SU-DHL-6 (cell line): Measurements from ENCODE around the gene EHHADH.

Experiments
- H2AFZ ChIP-seq: fragments of 200-600 bp; sonication (generic); 2 replicates; pipeline ENCODE4 v1.6.1; 2014; ENCODE audit warnings: low read depth, mild to moderate bottlenecking, moderate library complexity, mixed read lengths, antibody characterized with exemption, low read length; ENCODE audit not compliant: severe bottlenecking
- H3F3A ChIP-seq: fragments of 200-600 bp; shearing (Covaris generic); 2 replicates; pipeline ENCODE4 v1.6.0; 2016; ENCODE audit warnings: antibody characterized with exemption, mild to moderate bottlenecking; ENCODE audit not compliant: insufficient read depth
- H3K27ac ChIP-seq: fragments of 200-600 bp; sonication (generic); 2 replicates; pipeline ENCODE4 v1.5.1; 2016; ENCODE audit warnings: low read depth, mild to moderate bottlenecking, low read length, moderate library complexity, mixed read lengths
- H3K27me3 ChIP-seq: fragments of 200-600 bp; sonication (generic), shearing (Covaris generic); 2 replicates; pipeline ENCODE4 v1.6.0; 2014; ENCODE audit warnings: mild to moderate bottlenecking, low read length
- H3K36me3 ChIP-seq: fragments of 200-600 bp; sonication (generic); 2 replicates; pipeline ENCODE4 v1.6.1; 2014; ENCODE audit warnings: mild to moderate bottlenecking, low read length, mixed read lengths
- H3K4me2 ChIP-seq: fragments of 300-600, 200-600 bp; shearing (Covaris generic), sonication (generic); 2 replicates; pipeline ENCODE4 v1.6.0; 2014; ENCODE audit warnings: low read length, low read depth, mild to moderate bottlenecking; ENCODE audit not compliant: poor library complexity, severe bottlenecking
- H3K4me3 ChIP-seq: fragments of 200-600 bp; sonication (generic); 2 replicates; pipeline ENCODE4 v1.5.1; 2014; ENCODE audit warnings: antibody characterized with exemption, low read length, mild to moderate bottlenecking, mixed read lengths; ENCODE audit not compliant: insufficient read depth, poor library complexity, severe bottlenecking
- H3K79me2 ChIP-seq: fragments of 200-600 bp; sonication (generic); 2 replicates; pipeline ENCODE4 v1.6.1; 2014; ENCODE audit warnings: mild to moderate bottlenecking, low read length, moderate library complexity; ENCODE audit not compliant: insufficient read depth
- H3K9ac ChIP-seq: fragments of 200-600 bp; sonication (generic); 2 replicates; pipeline ENCODE4 v1.7.0; 2014; ENCODE audit warnings: mild to moderate bottlenecking, low read length
- H3K9me2 ChIP-seq: fragments of 200-600 bp; sonication (generic); replicated peaks from 2 replicates; pipeline ENCODE4 v1.6.1; 2014; ENCODE audit warnings: low read length; ENCODE audit not compliant: insufficient read depth
- H3K9me3 ChIP-seq: fragments of 200-600 bp; sonication (generic); 2 replicates; pipeline ENCODE4 v1.6.1; 2014; ENCODE audit warnings: low read length, mixed read lengths; ENCODE audit not compliant: insufficient read depth
- H4K20me1 ChIP-seq: fragments of 200-600 bp; sonication (generic); 2 replicates; pipeline ENCODE4 v1.6.1; 2014; ENCODE audit warnings: low read depth, mild to moderate bottlenecking, antibody characterized with exemption, low read length, moderate library complexity, mixed read lengths
- EZH2phosphoT487 ChIP-seq: fragments of 200-600 bp; sonication (generic), shearing (Covaris generic); conservative IDR thresholded peaks from 2 replicates; pipeline ENCODE4 v1.6.1; 2018; ENCODE audit warnings: mild to moderate bottlenecking, antibody characterized with exemption, low read length, moderate library complexity, mixed read lengths
- TF ChIP-seq, protein P1 (sequence below): fragments of 200-600 bp; sonication (generic); IDR thresholded peaks from one replicate; pipeline ENCODE4 v1.5.1; 2017; ENCODE audit warnings: antibody characterized with exemption, mild to moderate bottlenecking, low read length, moderate library complexity; ENCODE audit not compliant: insufficient read depth, poor library complexity, severe bottlenecking

The EHHADH gene

DNA sequence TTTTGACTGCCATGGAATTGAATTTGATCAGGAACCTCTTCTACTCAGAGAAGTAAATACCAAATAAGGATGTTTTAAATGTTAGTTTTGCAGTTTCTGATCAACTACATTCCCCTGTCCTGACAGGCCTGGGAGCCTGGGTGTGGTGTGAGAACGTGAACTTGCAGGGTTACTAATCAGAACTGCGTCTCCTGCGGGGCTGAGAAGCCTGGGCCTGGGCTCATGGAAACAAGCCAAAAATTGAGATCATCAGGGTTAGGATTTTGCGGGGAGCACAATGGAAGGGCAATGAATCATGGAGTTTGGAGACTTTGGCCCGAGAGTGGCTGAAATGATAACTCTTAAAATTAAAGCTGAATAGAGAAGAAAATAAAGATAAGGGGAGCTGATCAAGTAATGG lies 53.2 kb downstream of the EHHADH start:
- H3K4me2 ChIP-seq: no peak overlapping the region
- H3K27me3 ChIP-seq: no peaks in the 10 kb centered on the region
- H2AFZ ChIP-seq: no peak overlapping the region
- no peaks in the 10 kb centered on the region for H3K79me2 ChIP-seq
- no peaks in the 10 kb centered on the region for H3K36me3 ChIP-seq
- no peaks in the 10 kb centered on the region for H3F3A ChIP-seq
- H3K9me3 ChIP-seq: no peaks in the 10 kb centered on the region
- H4K20me1 ChIP-seq: no peaks in the 10 kb centered on the region
- no peak for TF ChIP-seq EZH2phosphoT487
- TF ChIP-seq, protein P1, sequence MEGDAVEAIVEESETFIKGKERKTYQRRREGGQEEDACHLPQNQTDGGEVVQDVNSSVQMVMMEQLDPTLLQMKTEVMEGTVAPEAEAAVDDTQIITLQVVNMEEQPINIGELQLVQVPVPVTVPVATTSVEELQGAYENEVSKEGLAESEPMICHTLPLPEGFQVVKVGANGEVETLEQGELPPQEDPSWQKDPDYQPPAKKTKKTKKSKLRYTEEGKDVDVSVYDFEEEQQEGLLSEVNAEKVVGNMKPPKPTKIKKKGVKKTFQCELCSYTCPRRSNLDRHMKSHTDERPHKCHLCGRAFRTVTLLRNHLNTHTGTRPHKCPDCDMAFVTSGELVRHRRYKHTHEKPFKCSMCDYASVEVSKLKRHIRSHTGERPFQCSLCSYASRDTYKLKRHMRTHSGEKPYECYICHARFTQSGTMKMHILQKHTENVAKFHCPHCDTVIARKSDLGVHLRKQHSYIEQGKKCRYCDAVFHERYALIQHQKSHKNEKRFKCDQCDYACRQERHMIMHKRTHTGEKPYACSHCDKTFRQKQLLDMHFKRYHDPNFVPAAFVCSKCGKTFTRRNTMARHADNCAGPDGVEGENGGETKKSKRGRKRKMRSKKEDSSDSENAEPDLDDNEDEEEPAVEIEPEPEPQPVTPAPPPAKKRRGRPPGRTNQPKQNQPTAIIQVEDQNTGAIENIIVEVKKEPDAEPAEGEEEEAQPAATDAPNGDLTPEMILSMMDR: no peak
- H3K27ac ChIP-seq: no peak overlapping the region
- H3K4me3 ChIP-seq: no peak overlapping the region
- H3K9ac ChIP-seq: no peak overlapping the region
- no peaks in the 10 kb centered on the region for H3K9me2 ChIP-seq

DNA sequence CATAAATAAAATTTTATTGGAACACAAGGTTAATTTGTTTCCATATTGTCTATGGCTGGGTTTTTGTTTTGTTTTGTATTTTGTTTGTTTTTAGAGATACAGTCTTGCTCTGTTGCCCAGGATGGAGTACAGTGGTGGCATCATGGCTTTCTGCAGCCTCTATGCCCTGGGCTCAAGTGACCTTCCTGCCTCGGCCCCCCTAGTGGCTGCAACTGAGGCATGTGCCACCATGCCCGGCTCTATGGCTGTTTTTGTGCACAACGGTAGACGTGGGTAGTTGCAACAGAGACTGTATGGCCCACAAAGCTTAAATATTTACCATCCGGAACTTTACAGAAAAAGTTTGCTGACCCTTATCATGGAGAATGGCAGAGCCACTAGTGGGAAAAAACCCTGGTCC lies 54.2 kb downstream of the EHHADH start:
- no peaks in the 10 kb centered on the region for H3K27me3 ChIP-seq
- H3K4me2 ChIP-seq: no peak overlapping the region
- no peak overlapping the region for H3K4me3 ChIP-seq
- H2AFZ ChIP-seq: no peak overlapping the region
- no peak overlapping the region for H3K27ac ChIP-seq
- H3K9me2 ChIP-seq: no peaks in the 10 kb centered on the region
- H4K20me1 ChIP-seq: no peaks in the 10 kb centered on the region
- H3K79me2 ChIP-seq: no peaks in the 10 kb centered on the region
- no peaks in the 10 kb centered on the region for H3F3A ChIP-seq
- H3K36me3 ChIP-seq: no peaks in the 10 kb centered on the region
- TF ChIP-seq, protein P1: no peak
- TF ChIP-seq EZH2phosphoT487: no peak
- no peaks in the 10 kb centered on the region for H3K9me3 ChIP-seq
- no peak overlapping the region for H3K9ac ChIP-seq

DNA sequence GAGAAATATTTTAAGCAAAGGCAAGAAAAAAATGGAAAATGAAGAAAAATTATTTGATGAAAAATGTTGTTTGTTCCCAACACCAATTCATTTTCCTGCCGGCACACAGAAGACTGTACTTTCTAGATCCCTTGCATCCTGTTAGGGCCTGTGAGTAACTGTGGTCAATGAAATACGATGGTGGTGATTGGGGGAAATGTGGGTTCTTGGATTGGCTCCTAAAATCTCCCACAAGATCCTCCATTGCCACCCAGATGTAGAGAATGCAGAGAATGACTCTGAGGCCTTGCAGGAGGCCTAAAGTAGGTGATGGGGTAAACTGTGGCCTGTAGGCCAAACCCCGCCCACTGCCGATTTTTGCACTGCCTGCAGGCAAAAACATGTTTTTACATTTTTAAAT lies 54.6 kb downstream of the EHHADH start:
- H3K9me3 ChIP-seq: no peaks in the 10 kb centered on the region
- H3K36me3 ChIP-seq: no peaks in the 10 kb centered on the region
- no peak for TF ChIP-seq EZH2phosphoT487
- TF ChIP-seq, protein P1: no peak

More for the DNA sequence above, 54.6 kb downstream of the EHHADH start:
- Histone ChIP-seq H3K79me2 (no peaks in the 10 kb centered on the region), H4K20me1 (no peaks in the 10 kb centered on the region), H3F3A (no peaks in the 10 kb centered on the region), H3K9ac (no peak overlapping the region), H3K4me3 (no peak overlapping the region), H3K9me2 (no peaks in the 10 kb centered on the region), H3K4me2 (no peak overlapping the region), H3K27ac (no peak overlapping the region), H2AFZ (no peak overlapping the region), H3K27me3 (no peaks in the 10 kb centered on the region)
